Tibial nerve (tissue), 3 donors: ENCODE results near the gene GHR.

Experiments
- CTCF ChIP-seq, 5 experiments: fragments of 200-600 bp in 3 of 5; fragments of 450-650 bp in 2 of 5; sonication (generic) in 3 of 5; IDR thresholded peaks; one replicate each; pipeline ENCODE4 v1.5.1; 2016 to 2019; ENCODE audit warnings: antibody characterized with exemption in 5 of 5, mild to moderate bottlenecking in 3 of 5, moderate library complexity in 2 of 5
- POLR2A ChIP-seq, 2 donors: fragments of 450-650 bp; IDR thresholded peaks; one replicate each; pipeline ENCODE4 v1.6.1; 2017; ENCODE audit warnings: antibody characterized with exemption in 2 of 2, mild to moderate bottlenecking in 2 of 2, moderate library complexity in 2 of 2

DNA sequence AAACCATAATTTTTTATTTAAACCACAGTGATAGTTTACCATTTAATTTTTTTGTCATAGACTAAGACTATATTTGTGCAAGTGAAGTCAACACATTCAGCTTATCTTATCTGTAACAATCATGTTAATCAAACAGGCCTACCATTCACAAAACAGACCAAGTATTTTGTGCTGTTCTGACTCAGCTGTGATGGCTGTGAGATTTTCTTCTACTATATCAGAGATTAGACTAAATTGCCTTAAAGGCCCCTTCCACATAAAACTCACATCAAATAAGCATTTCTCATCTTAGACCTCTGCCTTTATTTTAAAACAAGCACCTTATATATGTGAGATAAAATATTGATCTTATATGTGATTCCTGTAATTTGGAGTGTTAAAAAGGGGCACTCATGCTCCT lies 346.8 kb downstream of the GHR start:
- TF ChIP-seq CTCF (IDR thresholded peaks at IDR 0.05) = no peak
- TF ChIP-seq POLR2A (IDR thresholded peaks at IDR 0.05) = no peak
